ENCODE results near the gene SCEL.
"Not testable (repeated sequence)": the region's sequence is repeated elsewhere in the genome, so short reads cannot be mapped to it uniquely, and the experiment has no call there.

Gene SCEL, protein sequence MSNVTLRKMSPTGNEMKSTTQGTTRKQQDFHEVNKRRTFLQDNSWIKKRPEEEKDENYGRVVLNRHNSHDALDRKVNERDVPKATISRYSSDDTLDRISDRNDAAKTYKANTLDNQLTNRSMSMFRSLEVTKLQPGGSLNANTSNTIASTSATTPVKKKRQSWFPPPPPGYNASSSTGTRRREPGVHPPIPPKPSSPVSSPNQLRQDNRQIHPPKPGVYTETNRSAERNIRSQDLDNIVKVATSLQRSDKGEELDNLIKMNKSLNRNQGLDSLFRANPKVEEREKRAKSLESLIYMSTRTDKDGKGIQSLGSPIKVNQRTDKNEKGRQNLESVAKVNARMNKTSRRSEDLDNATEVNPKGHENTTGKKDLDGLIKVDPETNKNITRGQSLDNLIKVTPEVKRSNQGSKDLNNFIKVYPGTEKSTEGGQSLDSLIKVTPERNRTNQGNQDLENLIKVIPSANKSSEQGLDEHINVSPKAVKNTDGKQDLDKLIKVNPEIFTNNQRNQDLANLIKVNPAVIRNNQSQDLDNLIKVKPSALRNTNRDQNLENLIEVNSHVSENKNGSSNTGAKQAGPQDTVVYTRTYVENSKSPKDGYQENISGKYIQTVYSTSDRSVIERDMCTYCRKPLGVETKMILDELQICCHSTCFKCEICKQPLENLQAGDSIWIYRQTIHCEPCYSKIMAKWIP

DNA sequence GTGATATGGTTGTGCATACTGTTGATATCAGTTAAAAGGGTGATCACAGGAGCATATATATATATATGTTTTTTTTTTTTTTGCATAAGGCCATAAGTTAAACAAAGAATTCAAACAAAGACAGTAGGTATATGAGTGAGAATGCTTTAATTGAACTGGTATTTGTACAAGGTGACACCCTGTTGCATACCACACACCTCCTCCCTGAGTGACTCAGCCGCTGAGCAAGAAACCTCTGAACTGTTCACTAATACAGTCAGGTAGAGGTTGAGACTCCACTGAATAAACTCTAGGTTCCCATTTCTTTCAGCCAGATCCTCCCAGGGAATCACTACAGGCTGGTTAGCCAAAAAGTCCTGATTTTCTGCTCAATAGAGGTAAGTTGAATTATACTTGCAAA lies at the start of gene SCEL:
Gene SCEL (plus strand): TSS at position 259 of the 400 bp plus-strand sequence. CDS start 20,170 bp downstream, outside the sequence.
- no peak for DNase-seq (ENCODE audit: low read depth, low spot score)

DNA sequence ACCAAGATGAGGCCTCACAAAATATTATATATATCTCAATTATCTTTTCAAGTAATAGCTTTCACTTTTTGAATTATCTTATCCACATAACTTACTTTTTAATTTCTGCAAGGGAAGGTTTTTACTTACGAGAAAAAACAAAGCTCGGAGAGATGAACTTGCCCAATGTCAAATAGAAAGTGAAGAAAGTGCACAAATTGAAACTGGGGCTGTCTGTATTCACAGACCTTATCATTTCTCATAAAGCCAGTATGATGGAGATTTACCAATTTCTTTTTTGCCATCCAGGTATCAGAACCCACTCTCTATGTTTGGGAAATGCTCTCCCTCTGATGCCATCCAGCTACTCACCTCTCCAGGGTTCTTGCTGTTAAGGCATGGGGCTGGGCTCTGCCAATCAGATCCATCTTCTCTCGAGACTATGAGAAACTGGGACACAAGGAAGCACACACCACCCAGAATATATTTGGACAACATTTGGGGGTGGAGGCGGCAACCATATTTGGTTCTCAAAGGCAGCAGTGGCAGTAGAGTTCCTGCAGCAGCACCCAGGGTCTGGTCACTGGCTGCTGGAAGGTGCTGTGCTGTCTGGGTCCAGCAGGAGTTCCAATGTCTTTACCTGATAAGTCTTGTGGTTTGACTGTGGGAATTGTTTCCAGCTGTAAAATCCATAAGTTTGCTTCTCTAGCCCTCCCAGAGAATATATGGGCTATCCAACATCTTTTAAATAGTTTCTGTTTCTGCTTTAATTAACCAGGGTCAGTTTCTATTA lies 45.8 kb upstream of the SCEL start:
- no peak for DNase-seq (ENCODE audit: low read depth, low spot score)

DNA sequence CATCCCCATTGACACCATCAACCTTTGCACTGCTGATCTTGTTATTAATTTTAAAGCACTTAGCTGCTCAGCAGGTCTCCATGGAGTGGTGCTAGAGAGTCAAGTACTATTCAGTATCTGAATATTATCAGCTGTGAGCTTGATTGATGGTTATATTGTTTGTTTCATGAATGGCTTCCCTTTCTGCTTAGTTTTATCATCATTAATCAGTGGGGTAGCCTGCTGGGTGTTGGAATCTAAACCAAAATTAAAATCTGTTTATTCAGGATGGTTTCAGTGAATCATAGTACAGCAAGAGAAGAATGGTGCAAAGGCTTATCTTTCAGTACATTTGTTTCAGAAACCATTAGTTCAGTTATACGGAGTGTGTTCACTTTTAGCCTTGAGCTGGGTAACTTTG lies 42.5 kb upstream of the SCEL start:
- no peak for DNase-seq (ENCODE audit: low read depth, low spot score)

DNA sequence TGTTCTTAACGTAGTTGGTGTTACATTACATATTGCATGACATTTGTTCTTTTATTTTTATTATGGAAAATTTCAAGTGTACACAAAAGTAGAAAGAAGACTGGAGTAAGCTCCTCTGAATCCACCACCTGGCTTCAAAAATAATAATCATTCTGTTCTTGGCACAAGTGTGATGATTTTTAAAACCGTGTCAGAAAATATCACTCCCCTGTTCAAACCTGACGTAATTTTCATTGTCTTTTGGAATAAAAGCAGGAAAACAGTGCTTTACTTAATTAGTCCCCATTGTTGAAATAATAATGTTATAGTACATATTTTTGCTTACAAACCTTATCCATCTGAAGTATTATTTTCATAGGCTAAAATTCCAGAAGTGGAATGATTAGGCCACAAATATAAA lies 41.3 kb upstream of the SCEL start:
- no peak for DNase-seq (ENCODE audit: low read depth, low spot score)

DNA sequence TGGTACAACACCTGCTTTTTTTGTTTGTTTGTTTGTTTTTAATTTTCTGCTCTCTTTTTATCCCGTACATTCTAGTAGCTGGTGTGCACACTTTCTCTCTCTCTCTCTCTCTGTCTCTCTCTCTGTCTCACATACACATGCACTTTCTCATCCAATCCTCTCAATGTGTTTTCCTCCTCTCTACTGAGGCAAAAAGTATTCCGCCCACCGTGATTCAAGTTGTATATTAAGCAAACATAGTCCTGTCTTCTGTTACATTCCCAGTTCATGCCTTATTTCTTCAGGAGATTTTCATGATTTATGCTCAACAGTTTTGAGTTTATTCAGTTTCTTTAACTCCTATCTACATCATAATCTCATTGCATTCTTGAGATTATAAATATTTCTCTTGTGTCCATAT lies 38.2 kb upstream of the SCEL start:
- DNase-seq (ENCODE audit: low read depth, low spot score), result no peak

DNA sequence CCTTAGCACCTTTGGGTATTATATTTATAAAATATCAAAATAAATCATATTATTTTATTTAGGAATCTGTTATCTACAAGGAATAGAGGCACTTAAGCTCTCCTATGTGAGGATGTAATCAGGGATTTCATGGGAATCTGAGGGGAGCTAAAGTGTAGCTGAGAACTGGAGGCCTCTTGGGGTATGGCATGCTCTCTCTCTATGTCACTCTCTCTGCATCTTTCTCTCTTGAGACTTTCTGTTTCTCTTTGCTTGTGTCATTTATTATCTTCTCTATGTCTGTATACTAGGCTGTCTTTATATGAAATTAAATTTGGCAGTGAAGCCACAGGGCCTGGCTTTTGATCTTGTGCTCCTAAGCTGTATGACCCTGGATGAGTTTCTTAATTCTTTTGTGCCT lies 37.7 kb upstream of the SCEL start:
- no peak for DNase-seq (ENCODE audit: low read depth, low spot score)

DNA sequence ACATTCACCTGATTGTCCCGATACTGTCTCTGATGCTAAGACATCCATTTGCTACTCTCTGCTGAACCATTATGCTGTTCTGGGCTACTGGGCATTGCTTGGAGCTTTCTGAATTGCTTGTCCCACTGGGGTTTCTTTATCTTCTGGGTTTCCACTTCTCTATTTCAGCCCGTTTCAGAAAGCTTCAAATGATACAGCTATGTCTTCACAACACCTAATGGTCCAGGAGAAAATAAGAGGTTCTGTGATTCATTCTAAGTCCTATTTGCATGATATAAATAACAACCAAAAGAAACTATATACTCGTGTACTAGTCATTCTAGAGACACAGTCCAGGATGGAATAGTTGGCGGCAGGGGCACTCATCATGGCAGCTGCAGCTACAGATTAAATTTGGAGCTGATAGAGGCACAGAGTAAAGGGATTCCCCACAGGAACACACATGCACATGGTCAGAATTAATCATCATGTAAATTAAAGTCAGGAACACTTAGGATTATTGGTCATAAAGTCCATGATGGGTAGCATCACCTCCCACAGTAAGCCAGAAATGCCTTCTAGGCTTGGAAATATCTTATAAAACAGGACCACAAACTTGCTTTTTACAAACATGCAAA lies 33.3 kb upstream of the SCEL start:
- DNase-seq (ENCODE audit: low read depth, low spot score), result no peak

DNA sequence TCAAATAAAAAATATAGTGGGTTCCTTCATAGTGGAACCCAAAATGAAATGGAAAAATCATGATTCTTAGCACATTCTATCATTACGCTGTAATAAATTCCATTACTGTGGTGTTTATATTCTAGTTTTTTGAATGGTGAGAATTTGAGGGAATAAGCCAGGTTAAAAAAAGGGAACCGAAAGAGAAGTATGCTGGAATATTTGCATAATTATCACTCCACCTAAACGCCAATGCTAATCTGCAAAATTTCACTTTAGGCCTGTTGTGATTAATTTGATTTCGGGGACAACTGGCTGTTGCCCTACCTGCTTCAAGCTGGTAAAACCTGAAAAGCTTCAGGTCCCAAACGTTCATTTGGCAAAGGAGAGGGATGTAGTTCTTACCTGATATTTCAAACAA lies 32.1 kb upstream of the SCEL start:
- DNase-seq (ENCODE audit: low read depth, low spot score), result no peak

DNA sequence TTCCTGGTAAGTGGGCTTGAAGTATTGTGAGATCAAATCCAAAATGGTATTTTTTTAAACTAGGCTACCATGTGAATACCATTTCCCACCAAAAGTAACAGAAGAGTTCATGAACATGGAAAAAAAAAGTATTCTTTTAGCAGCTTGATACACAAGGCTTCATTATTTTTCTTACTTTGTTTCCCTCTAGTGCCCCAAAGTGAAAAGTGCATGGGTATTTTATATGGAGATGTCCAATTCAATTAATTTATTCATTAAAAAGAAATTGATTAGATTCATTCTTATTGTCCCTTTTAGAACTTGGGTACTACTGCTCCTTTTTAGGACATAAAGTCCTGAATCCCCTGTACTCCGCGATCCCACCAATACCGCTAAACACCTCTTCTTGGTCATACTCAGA lies 28.6 kb upstream of the SCEL start:
- no peak for DNase-seq (ENCODE audit: low read depth, low spot score)

DNA sequence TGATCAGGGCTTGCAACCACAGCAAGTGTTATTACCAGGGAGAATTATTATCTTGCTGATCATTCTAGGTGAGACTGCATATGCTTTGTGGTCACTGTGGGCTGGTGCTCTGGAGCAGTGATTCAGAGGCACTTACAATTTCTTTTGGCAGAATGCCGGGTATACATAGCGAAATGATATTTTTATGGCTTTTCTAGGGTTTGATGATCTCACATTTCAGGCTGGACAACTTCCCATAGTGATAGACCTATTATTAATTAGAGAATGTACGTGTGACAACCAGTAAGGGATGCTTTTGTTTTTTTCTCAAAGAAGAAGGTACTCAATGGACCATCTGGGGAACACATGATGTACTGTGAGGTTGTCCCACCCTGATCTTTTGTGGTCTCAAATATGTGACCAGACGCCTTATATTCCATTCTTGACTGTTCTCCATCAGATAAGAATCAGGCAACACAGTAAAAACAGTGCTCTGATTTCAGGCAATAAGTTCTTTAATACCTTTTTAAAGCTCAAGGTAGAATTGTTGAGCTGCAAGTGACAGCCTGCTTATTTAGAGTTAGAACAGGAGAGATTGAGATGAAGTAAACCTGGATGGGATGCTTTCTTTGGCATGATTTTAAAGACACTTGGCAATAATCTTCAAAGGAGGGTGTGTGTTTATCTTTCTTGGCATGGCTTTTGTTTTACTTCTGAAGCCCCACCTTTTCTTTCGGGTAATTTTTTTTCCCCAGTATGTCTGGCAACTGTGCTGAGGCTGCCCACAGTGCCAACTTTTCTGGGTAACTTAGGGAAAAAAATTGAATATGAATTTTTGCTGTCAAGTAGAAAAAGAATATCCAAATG lies 27.4 kb upstream of the SCEL start:
- no peak for DNase-seq (ENCODE audit: low read depth, low spot score)

DNA sequence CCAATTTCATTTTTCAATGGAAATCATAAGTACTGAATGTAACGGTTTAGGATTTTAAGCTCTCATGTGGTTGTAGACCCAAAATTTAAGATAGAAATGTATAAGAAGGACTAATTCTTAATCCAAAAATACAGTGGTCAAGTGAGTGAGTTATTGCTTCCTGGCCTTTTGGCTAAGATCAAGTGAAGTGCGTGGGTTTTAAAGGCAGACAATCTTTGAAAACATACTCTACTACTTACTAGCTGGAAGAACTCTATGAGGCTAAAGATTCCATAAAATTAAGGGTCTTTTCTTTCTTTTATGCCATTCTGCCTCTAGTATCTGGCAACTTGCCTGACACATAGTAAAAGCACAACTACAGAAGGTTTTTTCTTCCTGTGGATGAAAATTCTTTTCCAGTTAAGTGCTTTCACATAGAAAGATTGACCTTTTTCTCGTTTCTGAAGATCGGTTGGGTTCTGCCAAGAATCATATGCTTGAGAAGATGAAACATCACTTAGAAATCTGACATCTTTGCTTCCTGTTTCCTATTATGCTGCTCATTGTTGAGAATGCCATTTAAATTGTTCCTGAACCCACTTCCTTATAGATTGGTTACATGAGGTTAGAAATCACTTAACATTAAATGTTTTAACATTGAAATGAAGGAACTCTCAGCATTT lies 26.4 kb upstream of the SCEL start:
- DNase-seq (ENCODE audit: low read depth, low spot score), result no peak

DNA sequence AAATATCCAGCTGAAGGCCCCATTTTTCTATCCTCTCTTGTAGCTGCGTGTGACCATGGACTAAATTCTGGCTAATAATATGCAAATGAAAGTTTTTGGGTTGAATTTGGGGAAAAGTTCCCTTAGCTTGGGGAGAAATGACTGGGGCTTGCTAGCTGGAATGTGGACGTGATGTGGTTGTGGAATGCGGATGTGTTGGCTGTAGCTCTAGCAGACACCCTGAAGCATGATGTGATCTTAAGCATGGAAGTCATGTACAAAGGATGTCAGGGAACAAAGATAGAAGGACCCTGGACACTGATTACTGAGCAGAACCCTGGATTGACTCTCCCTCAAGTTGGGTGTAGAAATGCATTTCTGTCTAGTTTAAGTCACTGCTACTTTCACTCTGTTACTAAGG lies 25.4 kb upstream of the SCEL start:
- no peak for DNase-seq (ENCODE audit: low read depth, low spot score)

DNA sequence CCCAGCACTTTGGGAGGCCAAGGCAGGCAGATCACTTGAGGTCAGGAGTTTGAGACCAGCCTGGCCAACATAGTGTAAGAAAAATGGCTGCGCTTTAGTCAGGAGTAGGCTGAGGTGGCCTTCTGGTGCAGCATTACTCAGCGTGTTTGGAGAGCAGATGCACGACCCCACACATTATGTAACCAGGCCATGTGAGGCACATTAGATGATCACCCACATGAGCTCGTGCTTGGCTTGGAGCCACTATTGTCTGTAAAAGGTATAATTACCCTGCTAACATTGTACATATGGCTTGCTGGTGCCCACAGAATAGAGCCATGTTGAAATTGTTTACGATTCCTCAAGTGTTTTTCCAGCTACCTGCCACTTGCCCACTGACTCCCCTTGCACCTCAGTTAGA lies 24.0 kb upstream of the SCEL start:
- no peak for DNase-seq (ENCODE audit: low read depth, low spot score)

DNA sequence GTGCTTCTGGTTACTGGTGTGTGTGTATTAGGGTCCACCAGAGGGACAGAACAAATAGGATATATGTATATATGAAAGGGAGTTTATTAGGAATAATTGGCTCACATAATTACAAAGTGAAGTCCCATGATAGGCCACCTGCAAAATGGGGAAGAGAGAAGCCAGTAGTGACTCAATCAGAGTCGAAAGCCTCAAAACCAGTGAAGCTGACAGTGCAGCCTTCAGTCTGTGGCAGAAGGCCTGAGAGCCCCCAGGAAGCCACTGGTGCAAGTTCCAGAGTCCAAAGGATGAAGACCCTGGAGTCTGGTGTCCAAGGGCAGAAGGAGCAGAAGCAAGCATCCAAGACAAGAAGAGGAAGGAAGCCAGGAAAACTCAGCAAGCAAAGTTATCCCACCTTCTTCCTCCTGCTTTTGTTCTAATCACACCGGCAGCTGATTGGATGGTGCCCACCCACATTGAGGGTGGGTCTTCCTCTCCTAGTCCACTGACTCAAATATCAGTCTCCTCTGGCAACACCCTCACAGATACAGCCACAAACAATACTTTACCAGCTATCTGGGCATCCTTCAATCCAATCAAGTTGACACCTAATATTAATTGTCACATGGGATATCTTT lies 21.7 kb upstream of the SCEL start:
- no peak for DNase-seq (ENCODE audit: low read depth, low spot score)

DNA sequence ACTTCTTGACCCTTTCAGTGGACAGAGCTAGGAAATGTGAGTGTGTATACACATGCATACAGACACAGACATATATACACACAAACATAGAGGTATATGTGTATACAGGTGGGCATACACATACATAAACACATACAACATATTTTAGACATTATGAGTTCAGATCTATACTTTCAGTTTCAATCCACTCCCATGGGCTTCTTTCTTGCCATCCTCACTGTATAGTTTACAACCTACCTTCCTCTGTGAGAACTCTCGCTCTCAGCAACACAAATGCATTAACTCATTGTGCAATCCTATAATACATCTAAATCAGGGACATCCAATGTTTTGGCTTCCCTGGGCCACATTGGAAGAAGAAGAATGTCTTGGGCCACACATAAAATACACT lies 21.2 kb upstream of the SCEL start:
- DNase-seq (ENCODE audit: low read depth, low spot score), result no peak

DNA sequence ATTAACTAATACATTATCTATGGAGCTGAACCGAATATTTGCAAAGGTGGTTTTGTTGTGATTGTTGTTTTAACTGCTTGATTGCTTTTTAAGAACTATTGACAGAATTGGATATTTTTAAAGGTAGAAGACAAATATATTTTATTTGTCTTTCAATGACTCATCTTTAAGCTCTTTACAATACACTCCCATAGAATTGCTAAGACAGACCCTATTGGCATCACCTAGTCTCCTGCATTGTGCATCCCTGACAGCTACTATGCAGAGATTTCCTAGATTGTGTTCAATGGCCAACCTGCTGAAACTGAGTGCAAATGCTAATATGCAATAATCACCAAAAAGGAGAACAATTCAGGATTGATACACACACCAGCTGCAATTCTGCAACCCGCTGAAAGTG lies 19.7 kb upstream of the SCEL start:
- no peak for DNase-seq (ENCODE audit: low read depth, low spot score)

DNA sequence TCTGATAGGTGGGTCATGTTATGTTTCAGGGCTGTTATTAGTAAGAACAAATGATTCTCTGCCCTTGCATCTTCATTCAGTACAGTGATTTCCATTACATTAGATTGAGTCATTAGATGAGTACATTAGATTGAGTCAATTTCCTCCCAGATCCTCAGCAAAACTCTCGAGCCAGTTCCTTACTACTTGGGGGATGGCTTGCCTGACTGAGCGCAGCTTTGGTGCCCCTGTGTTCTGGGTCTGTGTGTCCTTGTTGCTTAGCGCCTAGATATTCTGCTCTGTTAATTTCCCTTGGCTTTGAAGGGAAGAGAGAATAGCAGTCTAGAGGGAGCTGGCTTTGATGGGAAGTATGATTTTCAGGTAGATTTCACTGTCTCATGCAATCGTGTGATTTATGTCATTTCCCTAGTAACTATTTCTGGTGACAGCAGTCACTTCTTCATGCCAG lies 19.1 kb upstream of the SCEL start:
- no peak for DNase-seq (ENCODE audit: low read depth, low spot score)

DNA sequence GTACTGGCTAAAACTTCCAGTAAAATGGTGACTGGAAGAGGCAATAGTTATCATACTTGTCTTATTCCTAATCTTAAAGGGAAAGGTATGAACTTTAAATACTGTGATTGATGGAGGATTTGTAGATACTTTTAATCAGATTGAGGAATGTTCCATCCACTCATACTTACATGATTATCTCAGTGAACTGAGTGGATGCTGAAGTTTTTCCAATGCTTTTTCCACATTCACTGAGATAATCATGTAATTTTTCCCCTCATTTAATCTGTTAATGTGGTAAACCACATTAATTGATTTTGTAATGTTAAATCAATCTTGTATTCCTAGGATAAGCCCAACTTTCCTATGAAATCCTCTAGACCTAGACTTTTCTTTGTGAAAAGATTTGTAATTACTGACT lies 17.2 kb upstream of the SCEL start:
- DNase-seq (ENCODE audit: low read depth, low spot score), result no peak

DNA sequence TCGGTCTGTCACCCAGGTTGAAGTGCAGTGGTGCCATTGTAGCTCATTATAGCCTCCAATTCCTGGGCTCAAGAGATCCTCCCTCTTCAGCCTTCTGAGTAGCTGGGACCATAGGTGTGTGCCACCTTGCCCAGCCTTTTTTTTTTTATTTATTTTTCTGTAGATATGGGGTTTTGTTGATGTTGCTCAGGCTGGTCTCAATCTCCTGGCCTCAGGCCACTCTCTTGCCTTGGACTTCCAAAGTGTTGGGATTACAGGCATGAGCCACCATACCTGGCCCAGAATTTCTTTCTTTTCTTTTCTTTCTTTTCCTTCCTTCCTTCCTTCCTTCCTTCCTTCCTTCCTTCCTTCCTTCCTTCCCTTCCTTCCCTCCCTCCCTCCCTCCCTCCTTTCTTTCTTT lies 16.1 kb upstream of the SCEL start:
- not testable (repeated sequence) for DNase-seq (ENCODE audit: low read depth, low spot score)

DNA sequence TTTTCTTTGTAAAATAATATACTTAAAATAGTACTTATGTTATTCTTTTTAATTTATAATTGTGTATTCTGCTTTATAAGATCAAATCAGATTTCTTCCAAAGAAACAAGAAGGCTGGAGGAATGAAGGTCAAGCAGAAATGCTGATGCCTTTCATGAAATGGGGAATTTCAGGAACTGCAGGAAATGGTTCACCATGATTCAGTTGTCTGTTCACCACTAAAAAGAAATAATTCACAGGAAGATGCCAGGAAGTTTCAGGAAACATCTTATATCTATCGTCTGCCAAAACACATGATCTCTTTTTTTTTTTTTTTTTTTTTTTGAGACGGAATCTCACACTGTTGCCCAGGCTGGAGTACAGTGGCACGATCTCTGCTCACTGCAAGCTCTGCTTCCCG lies 15.7 kb upstream of the SCEL start:
- no peak for DNase-seq (ENCODE audit: low read depth, low spot score)

Measured in iPS DF 19.7 (cell line).